SHP77 treated with DMSO at 0.1 percent for 48 hours (cell line): Measurements from ENCODE around the gene TEF.

Experiments
- DNase-seq: peaks from one replicate; lab custom pipeline; 2025; lab: John Stamatoyannopoulos, UW

Gene TEF

GRCh38 chr22:41381329-41382097, at the start of gene TEF:
Gene TEF (plus strand): TSS chr22:41381942. CDS start chr22:41382045, 103 bp downstream.
- DNase-seq = peak; percentile 98

- no peak for DNase-seq
Observed at GRCh38 chr22:41332217-41332939, 49.4 kb upstream of the TEF start.

- DNase-seq = no peak
Observed at GRCh38 chr22:41333806-41334205, 47.9 kb upstream of the TEF start.

GRCh38 chr22:41334215-41334614, 47.5 kb upstream of the TEF start:
- DNase-seq = no peak

GRCh38 chr22:41334951-41335635, 46.6 kb upstream of the TEF start:
- DNase-seq = no peak

GRCh38 chr22:41338614-41339212, 43.0 kb upstream of the TEF start:
- DNase-seq = no peak

GRCh38 chr22:41339823-41340222, 41.9 kb upstream of the TEF start:
- no peak for DNase-seq

- DNase-seq = no peak
Observed at GRCh38 chr22:41340357-41340756, 41.4 kb upstream of the TEF start.

GRCh38 chr22:41341012-41341411, 40.7 kb upstream of the TEF start:
- no peak for DNase-seq

GRCh38 chr22:41341990-41342389, 39.8 kb upstream of the TEF start:
- DNase-seq = no peak

GRCh38 chr22:41343300-41343699, 38.4 kb upstream of the TEF start:
- no peak for DNase-seq

- DNase-seq = no peak
Observed at GRCh38 chr22:41343717-41344116, 38.0 kb upstream of the TEF start.

- DNase-seq = no peak
Observed at GRCh38 chr22:41344189-41344788, 37.5 kb upstream of the TEF start.

- no peak for DNase-seq
Observed at GRCh38 chr22:41345807-41346335, 35.9 kb upstream of the TEF start.

GRCh38 chr22:41347066-41347859, 34.5 kb upstream of the TEF start:
- no peak for DNase-seq

GRCh38 chr22:41348964-41349484, 32.7 kb upstream of the TEF start:
- DNase-seq = no peak

- DNase-seq = no peak
Observed at GRCh38 chr22:41350087-41350486, 31.7 kb upstream of the TEF start.

- no peak for DNase-seq
Observed at GRCh38 chr22:41351011-41351410, 30.7 kb upstream of the TEF start.

GRCh38 chr22:41352058-41352457, 29.7 kb upstream of the TEF start:
- no peak for DNase-seq

GRCh38 chr22:41353862-41354575, 27.7 kb upstream of the TEF start:
- DNase-seq = no peak
